ENCODE measurements around the gene OBSCN.
"Not testable (repeated sequence)": the region's sequence is repeated elsewhere in the genome, so short reads cannot be mapped to it uniquely, and the experiment has no call there.

Gene OBSCN

DNA sequence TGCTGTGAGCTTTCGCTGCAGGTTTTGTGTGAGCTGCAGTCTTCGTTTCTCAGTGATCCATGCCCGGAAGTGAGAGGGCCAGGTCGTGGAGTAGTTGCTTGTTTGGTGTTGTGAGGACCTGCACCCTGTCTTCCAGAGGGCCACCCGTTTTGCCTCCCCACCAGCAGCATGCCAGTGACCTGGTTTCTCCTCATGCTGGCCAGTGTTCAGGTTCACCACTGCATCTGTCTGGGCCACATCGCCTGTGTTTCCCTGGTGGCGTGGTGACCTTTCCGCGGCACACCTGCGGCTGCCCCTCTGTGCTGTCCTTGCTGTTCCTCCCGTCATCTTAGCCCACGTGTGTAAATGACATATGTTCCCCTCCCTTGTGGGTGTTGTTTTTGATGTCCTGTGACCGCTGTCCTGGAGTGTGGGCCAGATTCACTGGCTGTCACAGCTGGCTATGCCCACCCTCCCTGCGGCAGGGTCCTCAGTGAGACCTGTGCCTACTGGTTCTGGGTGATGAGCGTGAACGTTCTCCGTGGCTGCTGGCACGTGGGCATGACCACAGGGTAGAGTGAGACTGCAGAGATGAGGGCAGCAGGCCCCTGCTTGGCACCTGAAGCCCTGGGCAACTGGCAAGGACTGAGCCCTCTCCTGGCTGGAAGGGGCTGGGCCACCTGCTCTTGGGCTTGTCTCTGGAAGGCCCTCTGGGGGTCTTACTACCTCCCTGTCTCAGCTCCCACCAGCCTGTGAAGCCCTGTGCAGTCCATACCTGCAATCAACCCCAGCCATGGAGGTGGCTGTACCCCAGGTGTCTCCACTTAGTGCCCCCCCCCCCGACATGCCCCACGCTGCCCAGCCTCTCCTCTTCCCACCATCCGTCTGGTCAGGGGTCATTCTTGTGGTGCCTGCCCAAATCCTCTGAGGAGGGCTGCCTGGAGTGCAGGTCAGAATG, 35.0 kb upstream of the OBSCN start:
- no peak for DNase-seq

DNA sequence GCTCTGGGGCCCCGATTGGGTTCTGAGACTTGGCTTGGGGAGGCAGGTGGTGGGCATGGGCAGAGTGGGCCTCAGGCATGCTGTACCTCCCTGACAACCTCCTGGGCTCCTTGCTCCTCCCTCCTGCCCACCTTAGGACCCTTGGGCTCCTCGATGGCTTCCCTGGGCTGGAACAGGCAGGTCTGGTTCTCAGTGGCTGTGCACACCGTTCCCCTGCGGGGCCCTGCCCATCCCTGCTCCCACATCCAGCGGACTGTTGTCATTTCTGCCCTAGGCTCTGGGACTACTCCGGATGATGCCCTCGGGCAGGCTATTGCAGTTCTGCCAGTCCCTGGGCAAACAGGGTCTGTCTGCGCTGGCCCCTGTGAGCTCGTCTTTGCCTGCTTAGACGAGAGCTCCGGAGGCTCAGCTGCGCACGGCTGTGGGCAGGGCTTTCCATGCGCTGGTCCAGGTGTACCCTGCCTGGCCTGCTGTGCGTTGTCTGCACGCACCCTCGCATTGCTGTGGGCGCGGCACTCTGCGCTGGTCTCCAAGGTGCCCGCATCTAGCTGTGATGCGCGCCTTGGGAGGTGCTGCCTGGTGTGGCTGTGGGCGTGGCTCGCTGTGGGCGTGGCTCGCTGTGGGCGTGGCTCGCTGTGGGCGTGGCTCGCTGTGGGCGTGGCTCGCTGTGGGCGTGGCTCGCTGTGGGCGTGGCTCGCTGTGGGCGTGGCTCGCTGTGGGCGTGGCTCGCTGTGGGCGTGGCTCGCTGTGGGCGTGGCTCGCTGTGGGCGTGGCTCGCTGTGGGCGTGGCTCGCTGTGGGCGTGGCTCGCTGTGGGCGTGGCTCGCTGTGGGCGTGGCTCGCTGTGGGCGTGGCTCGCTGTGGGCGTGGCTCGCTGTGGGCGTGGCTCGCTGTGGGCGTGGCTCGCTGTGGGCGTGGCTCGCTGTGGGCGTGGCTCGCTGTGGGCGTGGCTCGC, 34.0 kb upstream of the OBSCN start:
- not testable (repeated sequence) for DNase-seq

DNA sequence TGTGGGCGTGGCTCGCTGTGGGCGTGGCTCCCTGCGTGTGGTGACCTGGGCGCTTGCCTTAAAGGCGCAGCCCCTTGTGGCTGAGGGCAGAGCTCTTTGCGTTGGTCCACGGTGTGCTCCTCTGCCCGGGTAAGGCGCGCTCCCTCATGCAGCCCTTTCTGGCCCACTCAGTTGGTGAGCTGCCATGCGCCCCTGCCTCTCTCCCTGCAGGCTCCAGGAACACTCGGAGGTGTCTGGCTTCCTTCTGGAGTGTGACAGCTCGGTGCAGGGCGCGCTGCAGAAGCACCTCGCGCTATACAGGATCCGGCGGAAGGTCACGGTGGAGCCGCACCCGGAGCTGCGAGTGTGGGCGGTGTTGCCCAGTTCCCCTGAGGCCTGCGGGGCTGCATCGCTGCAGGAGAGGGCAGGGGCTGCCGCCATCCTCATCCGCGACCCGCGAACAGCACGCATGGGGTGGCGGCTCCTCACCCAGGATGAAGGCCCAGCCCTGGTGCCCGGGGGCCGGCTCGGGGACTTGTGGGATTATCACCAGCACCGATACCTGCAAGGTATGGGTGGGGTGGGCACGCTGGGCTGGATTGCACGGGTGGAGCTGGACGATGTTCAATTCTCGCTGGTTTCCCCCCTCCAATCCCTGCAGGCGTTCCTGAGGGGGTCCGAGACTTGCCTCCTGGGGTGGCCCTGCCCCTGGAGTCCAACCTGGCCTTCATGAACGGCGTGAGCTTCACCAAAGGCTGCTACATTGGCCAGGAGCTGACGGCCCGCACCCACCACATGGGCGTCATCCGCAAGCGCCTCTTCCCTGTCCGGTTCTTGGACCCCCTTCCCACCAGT, 33.1 kb upstream of the OBSCN start:
- DNase-seq, result no peak

DNA sequence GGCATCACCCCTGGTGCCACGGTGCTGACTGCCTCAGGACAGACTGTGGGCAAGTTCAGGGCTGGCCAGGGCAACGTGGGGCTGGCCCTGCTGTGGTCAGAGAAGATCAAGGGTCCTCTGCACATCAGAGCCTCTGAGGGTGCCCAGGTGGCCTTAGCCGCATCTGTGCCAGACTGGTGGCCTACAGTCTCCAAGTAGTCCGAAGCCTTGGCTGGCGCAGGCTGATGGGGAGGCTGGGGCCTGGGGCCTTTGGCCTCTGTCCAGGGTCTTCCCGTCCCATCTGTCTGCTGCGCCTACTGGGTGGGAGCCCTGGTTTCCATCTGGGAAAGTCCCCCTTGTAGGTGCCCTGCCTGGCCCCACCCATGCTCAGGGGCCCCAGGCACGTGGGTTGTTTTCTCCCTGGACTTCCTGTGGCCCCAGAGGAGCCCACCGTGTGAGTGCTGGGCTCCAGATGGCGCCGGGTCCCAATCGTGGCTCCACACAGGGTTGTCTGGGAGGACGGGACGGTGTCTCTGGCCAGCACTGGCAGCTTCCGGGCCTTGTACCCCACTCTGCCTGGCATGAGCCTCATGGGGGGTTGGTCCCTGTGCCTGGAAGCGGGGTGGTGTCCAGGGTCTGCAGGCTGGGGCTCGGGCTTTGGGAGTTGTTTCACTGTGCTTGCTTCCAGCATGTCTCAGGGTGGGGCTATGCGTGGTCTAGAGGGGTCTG, 32.4 kb upstream of the OBSCN start:
- no peak for DNase-seq

DNA sequence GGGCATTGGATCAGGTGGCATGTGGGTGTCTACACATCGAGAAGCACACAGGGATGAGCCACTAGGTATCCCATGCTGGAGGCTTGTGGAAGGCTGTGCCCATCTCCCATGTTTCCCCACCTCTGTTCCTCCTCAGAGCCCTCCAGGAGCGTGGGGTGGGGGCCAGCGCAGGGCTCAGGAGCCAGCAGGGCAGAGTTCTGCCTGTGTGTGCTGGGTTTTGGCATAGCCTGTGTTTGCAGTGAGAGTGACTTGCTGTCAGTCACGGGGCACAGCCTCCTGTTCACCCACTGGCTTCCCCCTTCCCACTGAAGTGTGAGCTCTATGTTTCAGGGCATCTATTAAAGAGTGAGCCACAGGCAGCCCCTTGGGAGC, 31.8 kb upstream of the OBSCN start:
- no peak for DNase-seq

DNA sequence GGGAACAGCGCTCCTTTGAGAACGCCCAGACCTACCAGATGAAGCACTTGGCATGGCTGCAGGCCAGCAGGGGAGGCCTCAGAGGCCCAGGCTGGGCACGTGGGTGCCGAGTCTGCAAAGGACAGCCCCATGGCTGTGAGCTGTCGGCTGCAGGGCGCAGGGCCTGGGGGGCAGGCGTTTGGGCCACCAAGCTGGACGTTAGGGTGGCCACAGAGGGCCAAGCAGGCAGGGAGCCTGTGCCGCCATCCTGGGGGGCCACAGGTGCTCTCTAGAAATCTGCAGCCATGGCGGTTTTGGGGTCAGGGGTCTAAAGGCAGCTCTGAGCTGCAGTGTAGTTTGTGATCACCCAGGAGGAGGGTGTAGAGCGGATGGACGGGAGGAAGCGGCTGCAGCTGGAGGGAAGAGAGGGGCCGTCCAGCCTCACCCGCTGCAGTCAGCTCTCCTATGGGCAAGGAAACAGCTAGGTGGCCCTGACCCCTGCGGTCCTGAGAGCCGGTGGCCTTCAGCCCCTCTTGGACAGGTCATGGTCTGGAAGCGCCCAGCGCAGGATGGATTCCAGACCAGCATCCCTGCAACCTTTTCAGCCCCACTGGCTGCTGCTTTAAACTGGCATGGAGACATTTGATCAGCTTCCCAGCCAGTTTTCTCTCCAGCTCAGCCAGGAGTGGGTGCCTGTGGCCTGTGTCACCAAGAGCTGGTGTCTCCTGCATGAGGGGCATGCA, 31.2 kb upstream of the OBSCN start:
- DNase-seq, result no peak

DNA sequence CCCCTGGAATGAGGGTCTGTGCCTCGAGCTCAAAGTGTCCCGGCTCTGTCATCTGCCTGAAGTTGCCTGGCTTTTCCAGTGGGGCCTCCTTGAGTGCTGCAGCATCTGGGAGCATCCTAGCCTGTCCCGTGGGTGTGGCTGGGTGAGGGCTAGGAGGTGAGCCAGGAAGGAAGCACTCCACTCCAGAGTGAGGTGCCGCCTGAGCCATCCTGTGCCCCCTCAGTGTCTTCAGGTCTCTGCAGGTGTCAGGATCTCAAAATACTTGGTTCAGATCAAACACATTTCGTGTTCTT, 30.7 kb upstream of the OBSCN start:
- no peak for DNase-seq

DNA sequence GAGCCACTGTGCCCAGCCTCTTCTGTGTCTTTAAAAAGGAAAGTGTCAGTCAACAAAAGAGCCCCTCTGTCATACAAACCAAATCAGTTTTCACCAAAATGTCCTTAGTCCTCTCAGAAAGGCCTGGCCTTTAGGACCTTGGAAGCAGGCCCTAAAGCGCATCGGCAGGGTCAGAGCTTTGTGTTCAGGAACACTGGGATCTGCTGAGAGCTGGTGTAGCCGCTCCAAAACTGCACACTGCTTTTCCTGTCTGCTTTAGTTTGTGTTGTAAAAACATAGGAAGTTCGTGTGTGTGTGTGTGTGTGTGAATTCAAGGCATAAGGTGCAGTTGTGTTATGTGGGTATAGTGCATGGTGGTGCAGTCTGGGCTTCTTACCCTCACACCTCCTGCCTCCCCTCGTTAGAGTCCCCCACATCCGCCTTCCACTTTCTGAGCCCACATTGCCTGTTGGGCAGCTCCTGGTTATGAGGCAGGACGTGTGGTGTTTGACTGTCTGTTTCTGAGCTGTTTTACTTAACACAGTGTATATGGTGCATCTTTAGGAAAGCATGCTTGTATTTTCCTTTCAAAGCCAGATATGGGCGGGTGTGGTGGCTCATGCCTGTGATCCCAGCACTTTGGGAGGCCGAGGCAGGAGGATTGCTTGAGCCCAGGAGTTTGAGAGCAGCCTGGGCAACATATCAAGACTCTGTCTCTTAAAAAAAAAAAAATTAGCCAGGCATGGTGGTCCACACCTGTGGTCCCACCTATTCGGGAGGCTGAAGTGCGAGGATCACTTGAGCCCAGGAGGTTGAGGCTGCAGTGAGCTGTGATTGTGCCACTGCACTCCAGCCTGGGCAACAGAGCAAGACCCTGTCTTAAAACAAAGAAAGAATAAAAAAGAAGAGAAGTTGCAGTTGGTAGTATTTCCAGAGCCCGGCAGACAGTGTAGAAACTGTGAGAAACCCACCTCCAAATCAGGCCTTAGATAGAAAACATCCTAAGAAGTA, 29.8 kb upstream of the OBSCN start:
- DNase-seq, result no peak

DNA sequence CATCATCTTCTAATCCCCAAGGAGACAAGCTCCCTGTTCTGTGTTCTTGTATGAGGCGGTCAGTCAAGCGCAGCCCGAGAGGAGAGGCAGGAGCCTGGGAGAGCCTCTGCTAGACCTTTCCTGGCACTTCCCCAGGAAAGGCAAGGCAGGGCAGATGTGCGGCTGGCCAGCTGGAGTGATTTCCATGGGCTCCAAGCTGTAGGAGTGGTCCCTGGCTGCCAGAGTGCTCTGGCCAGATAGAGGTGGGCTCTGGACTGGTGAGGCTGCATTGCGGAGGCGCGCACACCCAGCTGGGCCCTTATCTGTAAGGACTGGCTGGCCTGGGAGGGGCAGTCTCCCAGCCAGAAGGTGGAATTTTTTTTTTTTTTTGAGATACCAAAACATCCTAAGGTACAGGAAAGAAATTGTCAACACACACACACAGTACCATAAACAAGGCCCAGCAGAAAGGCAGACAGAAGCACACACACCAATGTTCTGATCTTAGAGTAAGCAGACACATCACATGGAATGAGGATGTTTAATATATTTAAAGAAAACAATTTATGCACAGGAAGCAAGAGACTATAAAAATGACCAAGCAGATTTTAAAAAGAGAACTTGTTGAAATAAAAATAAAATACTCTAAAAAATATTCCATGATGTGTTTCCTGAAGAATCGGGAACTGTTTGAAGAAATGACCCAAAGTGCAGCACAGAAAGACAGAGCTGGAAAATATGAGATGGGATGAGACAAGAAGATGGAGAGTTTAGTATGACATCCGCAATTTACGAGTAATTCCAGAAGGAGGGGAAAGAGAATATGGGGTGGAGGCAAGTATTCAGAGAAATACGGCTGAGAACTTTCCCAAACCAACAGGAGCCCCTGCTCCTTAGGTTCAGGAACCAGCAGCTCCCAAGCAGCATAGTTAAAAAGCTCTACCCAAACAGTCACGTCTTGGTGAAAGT, 28.8 kb upstream of the OBSCN start:
- DNase-seq, result no peak

DNA sequence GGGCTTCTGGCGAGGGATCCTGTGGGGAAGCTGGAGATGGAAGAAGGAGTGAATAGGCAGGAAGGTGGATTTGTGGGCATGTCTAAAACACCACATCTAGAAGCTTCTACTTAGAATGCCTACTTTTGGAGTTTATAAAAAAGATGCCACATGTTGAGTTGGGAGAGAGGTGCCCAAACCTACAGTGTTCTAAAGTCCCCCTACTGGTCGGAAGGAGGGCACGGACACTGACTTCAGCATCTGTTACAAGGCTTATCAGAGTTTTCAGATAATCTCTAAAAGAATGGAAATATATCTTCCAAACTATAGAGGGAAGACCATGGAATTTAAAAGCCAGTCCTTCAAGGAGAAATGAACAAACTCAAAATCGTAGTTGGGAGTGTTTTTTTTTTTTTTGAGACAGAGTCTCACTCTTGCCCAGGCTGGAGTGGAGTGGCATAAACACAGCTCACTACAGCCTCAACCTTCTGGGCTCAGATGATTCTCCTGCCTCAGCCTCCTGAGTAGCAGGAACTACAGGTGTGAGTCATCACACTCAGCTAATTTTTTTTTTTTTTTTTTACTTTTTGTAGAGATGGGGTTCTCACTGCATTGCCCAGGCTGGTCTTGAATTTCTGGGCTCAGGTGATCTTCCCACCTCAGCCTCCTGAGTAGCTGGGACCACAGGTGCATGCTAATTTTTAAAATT, 27.4 kb upstream of the OBSCN start:
- DNase-seq, result no peak

DNA sequence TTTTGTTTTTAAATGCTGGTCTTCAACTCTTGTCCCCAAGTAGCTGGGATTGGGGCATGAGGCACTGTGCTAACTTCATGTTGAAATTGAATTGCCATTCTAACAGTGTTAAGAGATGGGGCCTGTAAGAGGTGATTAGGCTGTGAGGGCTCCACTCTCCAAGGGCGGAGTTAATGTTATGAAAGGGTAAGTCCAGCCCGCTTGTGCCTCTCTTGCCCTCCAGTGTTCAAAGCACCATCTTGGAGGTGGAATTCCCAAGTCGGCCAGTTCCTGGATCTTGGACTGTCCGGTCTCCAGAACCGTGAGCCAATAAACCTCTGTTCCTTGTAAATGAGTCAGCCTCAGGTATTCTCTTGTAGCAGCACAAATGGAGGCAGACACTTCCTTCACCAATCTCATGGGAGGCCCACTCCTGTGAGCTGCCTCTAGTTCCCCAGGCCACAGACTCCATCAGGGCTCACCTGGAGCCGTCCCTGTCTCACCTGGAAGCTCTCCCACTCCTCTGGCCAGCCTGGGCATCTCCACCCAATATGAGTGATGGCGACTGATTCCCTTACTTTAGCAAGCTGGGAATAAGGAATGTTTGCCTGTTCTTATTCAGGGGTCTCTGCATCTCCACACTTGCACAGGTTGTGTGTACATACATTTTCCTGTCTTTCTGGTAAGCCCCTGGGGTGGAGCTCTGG, 26.7 kb upstream of the OBSCN start:
- no peak for DNase-seq

DNA sequence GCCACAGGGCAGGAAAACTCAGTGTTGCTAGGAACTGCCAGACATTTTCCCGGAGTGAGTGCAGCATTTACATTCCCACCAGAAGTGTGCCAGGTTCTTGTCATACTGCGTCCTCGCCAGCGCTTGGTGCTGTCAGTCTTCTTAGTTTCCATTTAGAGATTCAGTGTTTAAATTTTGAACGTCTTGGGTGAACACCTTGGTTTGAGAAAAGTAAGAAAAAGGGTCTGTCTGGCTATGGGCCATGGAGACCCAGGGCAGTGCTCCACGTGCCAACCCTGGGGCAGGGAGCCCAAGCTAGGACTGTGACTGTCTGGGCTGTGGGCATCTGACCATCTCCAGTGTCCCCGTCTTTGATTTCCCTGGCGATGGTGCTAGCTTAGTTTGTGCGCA, 26.2 kb upstream of the OBSCN start:
- no peak for DNase-seq

DNA sequence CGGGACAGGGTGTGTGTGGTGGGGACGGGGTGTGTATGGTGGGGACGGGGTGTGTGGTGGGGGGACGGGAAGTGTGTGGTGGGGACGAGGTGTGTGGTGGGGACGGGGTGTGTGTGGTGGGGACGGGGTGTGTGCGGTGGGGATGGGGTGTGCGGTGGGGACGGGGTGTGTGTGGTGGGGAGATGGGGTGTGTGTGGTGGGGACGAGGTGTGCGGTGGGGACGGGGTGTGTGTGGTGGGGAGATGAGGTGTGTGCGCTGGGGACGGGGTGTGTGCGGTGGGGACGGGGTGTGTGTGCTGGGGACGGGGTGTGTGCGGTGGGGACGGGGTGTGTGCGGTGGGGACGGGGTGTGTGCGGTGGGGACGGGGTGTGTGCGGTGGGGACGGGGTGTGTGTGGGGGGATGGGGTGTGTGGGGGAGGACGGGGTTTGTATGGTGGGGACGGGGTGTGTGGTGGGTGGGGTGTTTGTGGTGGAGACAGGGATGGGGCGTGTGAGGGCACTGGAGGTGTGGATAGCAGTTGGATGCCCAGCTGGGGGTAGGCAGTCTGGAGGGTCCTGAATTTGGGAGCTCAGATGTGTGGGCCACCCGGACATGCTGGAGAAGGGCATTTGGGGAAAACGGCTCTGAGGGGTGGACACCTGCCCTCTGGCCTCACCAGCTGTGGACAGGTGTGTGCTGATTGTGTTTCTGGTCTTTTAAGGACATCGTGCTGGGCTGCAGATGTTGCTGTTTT, 25.4 kb upstream of the OBSCN start:
- DNase-seq, result no peak

DNA sequence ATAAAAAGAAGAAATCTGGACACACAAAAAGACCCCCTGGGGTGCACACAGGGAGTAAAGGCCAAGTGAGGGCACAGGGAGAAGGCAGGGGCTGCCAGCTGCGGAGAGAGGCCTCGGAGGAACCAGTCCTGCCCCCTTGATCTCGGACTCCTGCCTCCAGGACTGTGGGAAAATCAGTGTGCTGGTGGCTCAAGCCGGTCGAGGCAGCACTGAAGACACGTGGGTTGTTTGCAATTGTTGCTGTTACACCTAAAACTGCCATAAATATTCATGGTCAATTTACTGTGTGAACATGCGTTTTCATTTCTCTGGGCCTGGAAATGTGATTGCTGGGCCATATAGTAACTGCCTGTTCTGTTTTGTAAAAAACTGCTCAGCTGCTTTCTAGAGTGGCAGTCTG, 23.7 kb upstream of the OBSCN start:
- DNase-seq, result no peak

DNA sequence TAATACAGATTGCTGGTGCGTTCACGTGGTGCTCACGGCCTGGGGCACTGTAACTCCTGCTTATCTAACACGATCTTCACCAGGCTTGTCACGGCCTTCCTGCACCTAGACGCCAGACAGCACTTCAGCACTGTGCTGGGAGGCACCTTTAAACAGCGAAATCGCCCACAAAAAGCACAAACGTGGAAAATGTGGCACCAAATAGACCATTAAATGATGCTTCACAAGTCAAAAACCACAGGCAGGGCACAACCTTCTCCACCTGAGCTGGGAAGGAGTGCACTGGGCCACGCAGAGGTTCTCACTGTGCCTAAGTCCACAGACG, 22.2 kb upstream of the OBSCN start:
- no peak for DNase-seq

DNA sequence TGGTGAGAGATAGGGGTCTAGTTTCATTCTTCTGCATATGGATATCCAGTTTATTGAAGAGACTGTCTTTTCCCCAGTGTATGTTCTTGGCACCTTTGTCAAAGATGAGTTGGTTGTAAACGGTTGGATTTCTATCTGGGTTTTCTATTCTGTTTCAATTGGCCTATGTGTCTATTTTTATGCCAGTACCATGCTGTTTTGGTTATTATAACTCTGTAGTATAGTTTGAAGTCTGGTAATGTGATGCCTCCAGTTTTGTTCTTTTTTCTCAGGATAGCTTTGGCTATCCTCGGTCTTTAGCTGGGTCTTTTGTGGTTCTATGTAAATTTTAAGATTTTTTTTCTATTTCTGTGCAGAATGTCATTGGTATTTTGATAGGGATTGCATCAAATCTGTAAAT, 19.6 kb upstream of the OBSCN start:
- DNase-seq, result not testable (repeated sequence)

DNA sequence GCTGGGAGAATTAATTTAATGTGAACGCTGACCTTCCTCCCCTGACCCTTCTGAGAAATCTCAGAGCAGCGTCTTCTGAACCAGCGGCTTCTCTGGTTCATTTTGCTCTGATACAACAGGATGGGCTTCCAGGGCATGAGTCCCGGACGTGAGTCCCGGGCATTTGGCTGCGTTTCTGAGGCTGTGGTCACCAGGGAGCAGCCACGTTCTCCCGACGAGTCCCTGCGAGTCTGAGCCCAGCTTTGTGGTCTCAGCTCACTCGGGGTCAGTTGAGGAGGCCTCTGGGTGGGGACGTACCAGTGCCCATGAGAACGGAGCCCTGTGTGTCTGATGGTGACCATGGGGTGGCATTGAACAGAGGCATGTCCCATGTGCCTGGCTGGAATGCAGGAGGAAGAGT, 17.7 kb upstream of the OBSCN start:
- no peak for DNase-seq

DNA sequence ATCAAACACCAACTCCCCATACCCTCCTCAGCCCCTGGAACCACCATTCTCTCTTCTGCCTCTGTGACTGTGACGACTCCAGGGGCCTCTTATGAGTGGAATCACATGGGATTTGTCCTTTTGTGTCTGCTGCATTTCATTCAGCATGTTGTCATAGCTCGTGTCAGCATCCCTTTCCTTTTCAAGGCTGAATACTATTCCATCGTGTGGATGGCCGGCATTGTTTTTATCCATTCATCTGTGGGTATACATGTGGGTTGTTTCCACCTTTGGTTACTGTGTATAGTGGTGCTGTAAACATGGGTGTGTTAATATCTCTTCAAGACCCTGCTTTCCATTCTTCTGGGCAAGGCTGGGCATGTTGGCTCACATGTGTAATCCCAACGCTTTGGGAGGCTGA, 17.1 kb upstream of the OBSCN start:
- DNase-seq, result no peak
